ENCODE measurements around the gene CARD9. TPM values are rescaled to one million over a fixed set of nuclear protein-coding genes. Genes with fewer than 3 reads are reported as not detected.

Gene CARD9
- total and polyA plus RNA-seq, 2 of the 8 experiments (the other 6 are each of a cell fraction or from before 2014, with no cell fraction given), result 0.15 to 1.1 TPM

DNA sequence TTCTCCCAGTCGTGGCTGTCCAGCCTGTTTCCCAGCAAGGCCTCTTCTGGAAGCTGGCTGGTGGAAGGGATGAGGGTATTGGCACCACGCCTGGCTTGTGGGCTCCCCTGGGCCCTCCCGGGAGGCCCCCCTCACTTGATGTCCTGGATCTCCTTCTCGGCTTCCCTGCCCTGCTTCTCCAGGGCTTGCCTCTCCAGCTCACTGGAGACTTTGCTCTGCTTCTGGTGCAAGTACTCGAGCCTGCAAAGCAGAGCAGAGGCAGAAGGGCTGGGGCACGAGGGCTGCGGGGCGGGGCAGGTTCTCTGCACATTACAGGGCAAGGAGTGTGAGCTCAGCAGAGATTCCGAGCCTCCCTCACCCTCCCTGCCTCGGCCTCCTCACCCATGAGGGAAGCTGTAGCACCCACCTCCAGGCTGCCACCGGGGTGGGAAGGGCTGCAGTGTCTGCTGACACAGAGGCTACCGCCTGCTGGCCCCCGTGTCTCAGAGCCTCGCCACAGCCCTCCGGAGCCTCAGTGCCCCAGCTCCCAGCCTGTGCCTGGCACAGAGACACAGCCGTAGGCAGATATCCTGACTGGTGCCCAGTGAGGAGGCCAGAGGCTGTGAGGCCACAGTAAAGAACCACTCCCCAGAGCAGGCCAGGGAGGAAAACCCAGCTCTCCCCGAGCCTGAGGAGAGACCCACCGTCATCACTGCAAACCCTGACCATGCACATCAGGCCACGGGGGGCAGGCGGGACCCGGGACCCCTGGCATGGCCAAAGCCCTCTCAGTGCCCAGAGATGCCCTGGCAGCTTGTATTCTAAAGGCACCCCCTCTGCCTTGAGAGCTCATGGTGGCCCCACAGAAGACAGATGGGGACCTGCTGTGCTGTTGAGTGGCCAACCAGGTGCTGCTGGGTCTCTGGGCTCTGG lies 19.3 kb upstream of the CARD9 start:
- H3K4me2 ChIP-seq (ENCODE audit: insufficient read depth in 1 of 2, low read depth in 2 of 2, low read length in 2 of 2), result no peak overlapping the region
- no peak overlapping the region for H2AK5ac ChIP-seq (ENCODE audit: low read depth, low read length)
- no peaks in the 10 kb centered on the region for H3K4me1 ChIP-seq (replicated peaks in 1 of 4; ENCODE audit: control insufficient read depth in 3 of 4, insufficient read depth in 4 of 4, low read length in 3 of 4)
- no peak overlapping the region for H3K56ac ChIP-seq (replicated peaks; ENCODE audit: insufficient read length, low read depth, low read length)
- WGBS, 2 experiments (ENCODE audit: extremely low coverage in 1 of 2, insufficient coverage in 1 of 2, insufficient read length in 1 of 2, insufficient replicate concordance in 2 of 2, low coverage in 1 of 2, low lambda C conversion rate in 2 of 2, missing lambda C conversion rate in 1 of 2), result 90% methylated on average over 18 of the region's 21 CpGs; no CpG with 5 or more reads in 1 of the 2 experiments
- DNase-seq (ENCODE audit: low read depth in 1 of 2, low spot score in 2 of 2) (no peak), FAIRE-seq (no peak)
- no peak overlapping the region for H2BK20ac ChIP-seq (ENCODE audit: low read length)
- H3K27ac ChIP-seq (ENCODE audit: low read depth, low read length), result no peak overlapping the region
- no peak overlapping the region for H3K23ac ChIP-seq (ENCODE audit: insufficient read length)
- H4K5ac ChIP-seq (ENCODE audit: insufficient read length, low read depth, low read length), result no peak overlapping the region
- H2BK12ac ChIP-seq (ENCODE audit: low read depth, low read length), result no peak overlapping the region
- no peak overlapping the region; the same call in 1 of the 2 replicates for H4K8ac ChIP-seq (ENCODE audit: extremely low read depth, insufficient read depth, low read length)
- H3K18ac ChIP-seq (ENCODE audit: extremely low read depth, low read length), result no peak overlapping the region
- no peaks in the 10 kb centered on the region for H3K27me3 ChIP-seq (replicated peaks in 1 of 4; ENCODE audit: control insufficient read depth in 3 of 4, extremely low read depth in 1 of 4, insufficient read depth in 3 of 4, low read length in 3 of 4)
- no peak overlapping the region for H3K9ac ChIP-seq (replicated peaks in 1 of 4; ENCODE audit: extremely low read depth in 1 of 4, low read depth in 3 of 4, low read length in 3 of 4)
- H3K4ac ChIP-seq (replicated peaks; ENCODE audit: insufficient read length, low read depth, low read length), result no peak overlapping the region
- POLR2A ChIA-PET (ENCODE audit: partially characterized antibody), result interaction anchor here (0.8 to 14.6 kb wide), 14 partner anchors 5 to 82 kb away, joined by 3 to 139 read pairs (median 6); partner anchors contain the start of gene SNAPC4
- no peak overlapping the region for H2BK120ac ChIP-seq (replicated peaks; ENCODE audit: low read depth, low read length)
- H3K9me3 ChIP-seq (ENCODE audit: insufficient read depth in 2 of 2, low read depth in 1 of 2, low read length in 1 of 2), result no peaks in the 10 kb centered on the region
- H3K79me2 ChIP-seq (ENCODE audit: control insufficient read depth in 1 of 2, insufficient read depth in 2 of 2, low read length in 2 of 2), result peaks cover 0 to 6% of the 10 kb centered on the region in 2 experiments; a peak in 1 of 4 replicates
- no peak overlapping the region for H3K4me3 ChIP-seq (ENCODE audit: extremely low read depth in 1 of 4, insufficient read depth in 2 of 4, low read depth in 3 of 4, low read length in 4 of 4)
- H3K14ac ChIP-seq (ENCODE audit: insufficient read length), result no peak overlapping the region
- H2AFZ ChIP-seq (ENCODE audit: low read length), result no peak overlapping the region
- no peak overlapping the region for H4K91ac ChIP-seq (replicated peaks; ENCODE audit: insufficient read length, low read length)
- peaks cover 5 to 12% of the 10 kb centered on the region in 2 experiments for H4K20me1 ChIP-seq (replicated peaks in 1 of 2; ENCODE audit: control insufficient read depth in 1 of 2, insufficient read depth in 2 of 2, low read length in 2 of 2)
- CTCF ChIA-PET (ENCODE audit: partially characterized antibody), result interaction anchor here (0.9 to 2.3 kb wide), 6 partner anchors 11 to 92 kb away, joined by 3 to 11 read pairs (median 3); partner anchors contain the start of gene DNLZ
- H2BK5ac ChIP-seq (ENCODE audit: low read depth, low read length), result no peak overlapping the region
- H3K36me3 ChIP-seq (ENCODE audit: control insufficient read depth in 2 of 4, insufficient read depth in 4 of 4, low read length in 3 of 4), result peaks cover 39 to 84% (median 68%) of the 10 kb centered on the region in 4 experiments
- H3K23me2 ChIP-seq (ENCODE audit: low read depth, low read length), result no peaks in the 10 kb centered on the region
- no peak overlapping the region for H2BK15ac ChIP-seq (ENCODE audit: low read length)
- H3K79me1 ChIP-seq (ENCODE audit: low read depth, low read length), result peaks cover 2% of the 10 kb centered on the region; the same call in 1 of the 2 replicates
- no peak for TF ChIP-seq YY1 (IDR thresholded peaks at IDR 0.05; ENCODE audit: low read depth, low read length)
- no peak for TF ChIP-seq CEBPB (IDR thresholded peaks at IDR 0.05; ENCODE audit: low read depth, low read length)
- TF ChIP-seq GABPA (IDR thresholded peaks at IDR 0.05; ENCODE audit: borderline replicate concordance, insufficient read depth, low read length), result no peak
- TF ChIP-seq, protein P1, sequence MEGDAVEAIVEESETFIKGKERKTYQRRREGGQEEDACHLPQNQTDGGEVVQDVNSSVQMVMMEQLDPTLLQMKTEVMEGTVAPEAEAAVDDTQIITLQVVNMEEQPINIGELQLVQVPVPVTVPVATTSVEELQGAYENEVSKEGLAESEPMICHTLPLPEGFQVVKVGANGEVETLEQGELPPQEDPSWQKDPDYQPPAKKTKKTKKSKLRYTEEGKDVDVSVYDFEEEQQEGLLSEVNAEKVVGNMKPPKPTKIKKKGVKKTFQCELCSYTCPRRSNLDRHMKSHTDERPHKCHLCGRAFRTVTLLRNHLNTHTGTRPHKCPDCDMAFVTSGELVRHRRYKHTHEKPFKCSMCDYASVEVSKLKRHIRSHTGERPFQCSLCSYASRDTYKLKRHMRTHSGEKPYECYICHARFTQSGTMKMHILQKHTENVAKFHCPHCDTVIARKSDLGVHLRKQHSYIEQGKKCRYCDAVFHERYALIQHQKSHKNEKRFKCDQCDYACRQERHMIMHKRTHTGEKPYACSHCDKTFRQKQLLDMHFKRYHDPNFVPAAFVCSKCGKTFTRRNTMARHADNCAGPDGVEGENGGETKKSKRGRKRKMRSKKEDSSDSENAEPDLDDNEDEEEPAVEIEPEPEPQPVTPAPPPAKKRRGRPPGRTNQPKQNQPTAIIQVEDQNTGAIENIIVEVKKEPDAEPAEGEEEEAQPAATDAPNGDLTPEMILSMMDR (IDR thresholded peaks at IDR 0.05; ENCODE audit: control extremely low read depth in 1 of 3, insufficient read depth in 1 of 3, low read depth in 1 of 3, low read length in 3 of 3), result no peak
- no peak for TF ChIP-seq TEAD4 (IDR thresholded peaks at IDR 0.05; ENCODE audit: low read depth, low read length)
- TF ChIP-seq RAD21 (IDR thresholded peaks at IDR 0.05 in 1 of 2, conservative IDR thresholded peaks at IDR 0.05 in 1 of 2; ENCODE audit: low read depth in 2 of 2, low read length in 2 of 2), result no peak
- TF ChIP-seq, protein P2, sequence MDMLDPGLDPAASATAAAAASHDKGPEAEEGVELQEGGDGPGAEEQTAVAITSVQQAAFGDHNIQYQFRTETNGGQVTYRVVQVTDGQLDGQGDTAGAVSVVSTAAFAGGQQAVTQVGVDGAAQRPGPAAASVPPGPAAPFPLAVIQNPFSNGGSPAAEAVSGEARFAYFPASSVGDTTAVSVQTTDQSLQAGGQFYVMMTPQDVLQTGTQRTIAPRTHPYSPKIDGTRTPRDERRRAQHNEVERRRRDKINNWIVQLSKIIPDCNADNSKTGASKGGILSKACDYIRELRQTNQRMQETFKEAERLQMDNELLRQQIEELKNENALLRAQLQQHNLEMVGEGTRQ (IDR thresholded peaks at IDR 0.05; ENCODE audit: low read length), result no peak
